Tibial nerve (tissue), 4 donors: Measurements from ENCODE around the gene MORN1. TPM values are rescaled to one million over a fixed set of nuclear protein-coding genes. Genes with fewer than 3 reads are reported as not detected.

Experiments
- DNase-seq, 2 donors: peaks; one replicate each; pipeline ENCODE4 v3.0.0-alpha.2; 2019; ENCODE audit warnings: low spot score in 2 of 2
- H3K27ac ChIP-seq, 4 donors: fragments of 200-600 bp; sonication (generic) in 3 of 4; one replicate each; pipeline ENCODE4 v1.5.1; 2017 to 2019; ENCODE audit warnings: mild to moderate bottlenecking in 1 of 4
- H3K27me3 ChIP-seq, 2 donors: fragments of 200-600 bp; sonication (generic) in 1 of 2; one replicate each; pipeline versions ENCODE4 v1.5.1 to v1.6.0; 2017 to 2019
- H3K36me3 ChIP-seq, 3 donors: fragments of 200-600 bp; sonication (generic); one replicate each; pipeline ENCODE4 v1.5.1; 2018 to 2019
- H3K4me1 ChIP-seq, 4 donors: fragments of 200-600 bp; sonication (generic) in 3 of 4; one replicate each; pipeline ENCODE4 v1.5.1; 2017 to 2019
- H3K4me3 ChIP-seq, 4 donors: fragments of 200-600 bp; sonication (generic) in 3 of 4; one replicate each; pipeline ENCODE4 v1.5.1; 2017 to 2019; ENCODE audit warnings: mild to moderate bottlenecking in 1 of 4, moderate library complexity in 1 of 4
- H3K9me3 ChIP-seq, 4 donors: fragments of 200-600 bp; sonication (generic) in 3 of 4; one replicate each; pipeline ENCODE4 v1.5.1; 2017 to 2019
- EP300 ChIP-seq, 2 donors: sonication (generic); formaldehyde crosslinking; IDR thresholded peaks; one replicate each; pipeline ENCODE4 v1.6.1; 2017; ENCODE audit warnings: antibody characterized with exemption in 2 of 2, mild to moderate bottlenecking in 1 of 2
- POLR2A ChIP-seq, 2 donors: fragments of 450-650 bp; IDR thresholded peaks; one replicate each; pipeline ENCODE4 v1.6.1; 2017; ENCODE audit warnings: antibody characterized with exemption in 2 of 2, mild to moderate bottlenecking in 2 of 2, moderate library complexity in 2 of 2
- WGBS, 2 donors: methylation state at CpG; one replicate each; pipeline ENCODE4 v1.1.5; 2018; 5-methylcytosine and 5-hydroxymethylcytosine counted together
- total RNA-seq, 4 donors: library from RNA; depleted of rRNA; stranded (reverse); fragments of >200 nt; gene quantifications; one replicate each; pipeline ENCODE4 v1.1.0, GENCODE V29; 2016
- TF ChIP-seq, protein P1 (sequence below), 5 experiments: fragments of 200-600 bp in 3 of 5; fragments of 450-650 bp in 2 of 5; sonication (generic) in 3 of 5; IDR thresholded peaks; one replicate each; pipeline ENCODE4 v1.5.1; 2016 to 2019; ENCODE audit warnings: antibody characterized with exemption in 5 of 5, mild to moderate bottlenecking in 3 of 5, moderate library complexity in 2 of 5

Gene MORN1
- total RNA-seq, 4 donors from 2014 or later: 8.7 to 21.9 (median 16.1) TPM

DNA sequence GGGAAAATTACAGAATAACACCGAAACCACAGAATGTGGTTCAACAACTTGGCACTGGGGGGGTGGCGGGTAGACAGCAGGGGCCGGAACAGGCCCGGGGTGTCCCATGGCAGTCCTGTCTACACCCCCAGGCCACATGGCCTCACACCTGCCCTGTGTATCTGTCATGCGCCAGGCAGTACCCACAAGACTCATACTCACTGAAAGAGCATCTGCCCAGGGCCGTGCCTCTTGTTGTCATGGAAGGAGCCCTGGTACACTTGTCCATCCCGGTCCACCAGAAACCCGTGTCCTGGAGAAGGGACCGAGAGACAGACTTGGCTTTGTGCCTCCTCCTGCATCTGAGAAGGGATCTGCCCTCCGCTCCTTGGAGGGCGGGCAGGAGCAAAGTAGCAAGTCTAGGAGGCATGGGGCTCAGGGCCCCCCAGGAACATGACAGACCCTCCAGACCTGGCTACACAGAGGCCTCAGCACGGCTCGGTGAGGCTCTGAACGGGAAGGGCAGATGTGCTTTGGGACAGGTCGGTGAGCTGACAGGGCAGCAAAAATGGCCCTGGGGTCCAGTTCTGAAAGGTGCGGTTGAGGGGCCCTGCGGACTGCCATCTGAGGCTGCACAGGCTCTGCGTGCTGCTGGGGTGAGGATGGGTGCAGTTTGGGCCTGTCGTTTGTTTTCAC lies 5.6 kb downstream of the MORN1 start:
- Histone ChIP-seq H3K4me3 (no peak overlapping the region), H3K27me3 (no peaks in the 10 kb centered on the region), H3K9me3 (no peaks in the 10 kb centered on the region), H3K27ac (no peak overlapping the region), H3K36me3 (peaks cover 0 to 20% (median 0%) of the 10 kb centered on the region in 3 donors), H3K4me1 (peaks cover 0 to 26% (median 10%) of the 10 kb centered on the region in 4 donors)
- no peak for DNase-seq
- no peak for TF ChIP-seq EP300 (IDR thresholded peaks at IDR 0.05)
- TF ChIP-seq, protein P1, sequence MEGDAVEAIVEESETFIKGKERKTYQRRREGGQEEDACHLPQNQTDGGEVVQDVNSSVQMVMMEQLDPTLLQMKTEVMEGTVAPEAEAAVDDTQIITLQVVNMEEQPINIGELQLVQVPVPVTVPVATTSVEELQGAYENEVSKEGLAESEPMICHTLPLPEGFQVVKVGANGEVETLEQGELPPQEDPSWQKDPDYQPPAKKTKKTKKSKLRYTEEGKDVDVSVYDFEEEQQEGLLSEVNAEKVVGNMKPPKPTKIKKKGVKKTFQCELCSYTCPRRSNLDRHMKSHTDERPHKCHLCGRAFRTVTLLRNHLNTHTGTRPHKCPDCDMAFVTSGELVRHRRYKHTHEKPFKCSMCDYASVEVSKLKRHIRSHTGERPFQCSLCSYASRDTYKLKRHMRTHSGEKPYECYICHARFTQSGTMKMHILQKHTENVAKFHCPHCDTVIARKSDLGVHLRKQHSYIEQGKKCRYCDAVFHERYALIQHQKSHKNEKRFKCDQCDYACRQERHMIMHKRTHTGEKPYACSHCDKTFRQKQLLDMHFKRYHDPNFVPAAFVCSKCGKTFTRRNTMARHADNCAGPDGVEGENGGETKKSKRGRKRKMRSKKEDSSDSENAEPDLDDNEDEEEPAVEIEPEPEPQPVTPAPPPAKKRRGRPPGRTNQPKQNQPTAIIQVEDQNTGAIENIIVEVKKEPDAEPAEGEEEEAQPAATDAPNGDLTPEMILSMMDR (IDR thresholded peaks at IDR 0.05): no peak
- no peak for TF ChIP-seq POLR2A (IDR thresholded peaks at IDR 0.05)
- WGBS, 2 donors: 87 to 91% methylated on average over 14 to 19 of the region's 19 CpGs

DNA sequence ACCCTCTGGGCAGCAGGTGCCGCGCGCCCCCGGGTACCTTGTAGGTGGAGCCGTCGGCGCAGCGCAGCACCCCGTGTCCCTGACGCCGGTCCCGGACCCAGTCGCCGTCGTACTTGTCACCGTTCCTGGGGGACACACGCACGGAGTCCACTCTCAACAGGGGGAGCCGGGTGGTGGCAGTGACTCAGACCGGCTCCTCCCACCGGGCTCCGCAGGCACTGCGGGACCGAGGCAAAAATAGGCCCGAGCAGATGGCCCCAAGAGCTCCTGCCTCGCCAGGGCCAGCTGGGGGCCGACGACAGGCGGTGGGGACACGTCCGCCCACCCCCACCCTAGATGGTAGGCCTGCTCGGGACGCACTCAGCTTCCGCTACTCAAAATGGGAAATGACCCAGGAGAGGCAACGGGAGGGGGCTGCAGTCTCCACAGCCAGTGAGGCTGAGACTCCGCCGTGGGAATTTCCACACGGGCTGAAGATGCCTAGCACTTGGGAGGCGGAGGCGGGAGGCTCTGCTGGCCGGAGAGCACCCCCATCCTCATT lies 6.3 kb downstream of the MORN1 start:
- DNase-seq: no peak
- H3K4me1 ChIP-seq: peaks cover 0 to 20% (median 8%) of the 10 kb centered on the region in 4 donors
- H3K4me3 ChIP-seq: no peak overlapping the region
- TF ChIP-seq EP300 (IDR thresholded peaks at IDR 0.05) (no peak), POLR2A (IDR thresholded peaks at IDR 0.05) (no peak)
- TF ChIP-seq, protein P1 (IDR thresholded peaks at IDR 0.05): no peak
- no peaks in the 10 kb centered on the region for H3K27me3 ChIP-seq
- H3K27ac ChIP-seq: no peak overlapping the region
- 81 to 82% methylated on average over 27 to 35 of the region's 41 CpGs for WGBS, 2 donors
- peaks cover 0 to 20% (median 0%) of the 10 kb centered on the region in 3 donors for H3K36me3 ChIP-seq
- no peaks in the 10 kb centered on the region for H3K9me3 ChIP-seq

DNA sequence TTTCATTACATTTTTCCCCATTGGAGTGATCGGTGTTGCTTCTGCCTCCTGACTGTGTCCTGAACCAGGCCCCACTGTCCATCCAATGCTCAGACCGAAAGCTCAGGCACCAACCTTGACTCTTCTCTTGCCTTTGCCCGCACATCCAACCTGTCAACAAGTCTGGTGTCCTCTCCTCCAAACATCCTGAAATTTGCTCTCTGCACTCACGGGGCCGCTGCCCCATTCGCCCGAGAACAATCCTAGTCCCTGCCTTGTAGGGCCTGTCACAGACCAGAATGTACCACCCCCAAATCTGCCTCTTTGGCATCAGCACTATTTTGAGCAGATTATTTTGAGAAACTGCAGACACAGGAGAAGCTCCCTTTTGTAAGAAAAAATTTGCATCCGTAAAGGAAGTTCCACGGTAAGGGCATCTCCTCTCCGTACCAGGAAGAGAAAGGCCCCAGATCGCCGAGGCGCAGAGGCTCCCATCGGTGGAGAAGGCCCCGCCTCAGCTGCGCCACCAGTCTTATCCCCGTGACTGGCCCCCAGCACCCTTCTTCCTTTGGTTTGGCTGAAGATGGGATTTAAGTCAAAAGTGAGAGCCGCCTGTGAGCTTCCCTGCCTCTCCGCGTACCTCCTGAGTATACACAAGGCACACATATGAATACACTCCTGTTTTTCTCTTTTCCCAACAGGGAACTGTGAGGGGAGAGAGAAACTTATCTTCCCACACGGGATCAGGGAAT lies 7.1 kb downstream of the MORN1 start:
- TF ChIP-seq POLR2A (IDR thresholded peaks at IDR 0.05): no peak
- TF ChIP-seq, protein P1 (IDR thresholded peaks at IDR 0.05): no peak
- TF ChIP-seq EP300 (IDR thresholded peaks at IDR 0.05): no peak
- 88 to 91% methylated on average over 21 of the region's 21 CpGs for WGBS, 2 donors
- DNase-seq: no peak

DNA sequence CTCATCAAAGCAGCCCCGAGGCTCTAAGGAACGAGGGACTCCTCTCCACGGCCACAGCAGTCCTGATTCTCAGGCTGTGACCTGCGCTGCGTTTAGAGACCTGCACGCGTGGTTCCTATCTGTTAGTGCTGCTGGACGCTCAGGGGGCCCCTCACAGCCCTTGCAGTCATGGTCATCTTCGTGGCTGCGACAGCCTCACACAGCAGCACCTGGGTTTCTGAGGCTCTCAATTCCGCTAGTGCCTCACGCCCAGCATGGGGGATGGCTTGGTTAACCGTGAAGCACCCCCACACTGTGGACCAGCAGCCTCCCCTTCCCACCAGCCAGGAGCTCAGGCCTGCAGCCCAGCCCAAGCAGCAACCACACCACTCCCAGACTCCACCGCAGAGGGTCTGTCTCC lies 7.8 kb downstream of the MORN1 start:
- Histone ChIP-seq H3K27me3 (no peaks in the 10 kb centered on the region), H3K4me3 (no peak overlapping the region), H3K36me3 (peaks cover 0 to 20% (median 0%) of the 10 kb centered on the region in 3 donors), H3K9me3 (no peaks in the 10 kb centered on the region), H3K4me1 (peaks cover 0 to 16% (median 8%) of the 10 kb centered on the region in 4 donors), H3K27ac (no peak overlapping the region)
- no peak for DNase-seq
- TF ChIP-seq POLR2A (IDR thresholded peaks at IDR 0.05) (no peak), EP300 (IDR thresholded peaks at IDR 0.05) (no peak)
- TF ChIP-seq, protein P1 (IDR thresholded peaks at IDR 0.05): no peak
- WGBS, 2 donors: 87 to 89% methylated on average over 14 of the region's 14 CpGs

More for the DNA sequence above, 7.1 kb downstream of the MORN1 start:
- Histone ChIP-seq H3K4me1 (peaks cover 0 to 16% (median 8%) of the 10 kb centered on the region in 4 donors), H3K27me3 (no peaks in the 10 kb centered on the region), H3K36me3 (peaks cover 0 to 20% (median 0%) of the 10 kb centered on the region in 3 donors), H3K27ac (no peak overlapping the region), H3K4me3 (no peak overlapping the region), H3K9me3 (no peaks in the 10 kb centered on the region)
